ENCODE results near the gene KDM7A. TPM values are rescaled to one million over a fixed set of nuclear protein-coding genes. Genes with fewer than 3 reads are reported as not detected.

KDM7A gene
- total and polyA plus RNA-seq, 9 of the 15 experiments (the other 6 are each of a cell fraction or from before 2014, with no cell fraction given), result 0.90 to 8.4 (median 7.0) TPM

DNA sequence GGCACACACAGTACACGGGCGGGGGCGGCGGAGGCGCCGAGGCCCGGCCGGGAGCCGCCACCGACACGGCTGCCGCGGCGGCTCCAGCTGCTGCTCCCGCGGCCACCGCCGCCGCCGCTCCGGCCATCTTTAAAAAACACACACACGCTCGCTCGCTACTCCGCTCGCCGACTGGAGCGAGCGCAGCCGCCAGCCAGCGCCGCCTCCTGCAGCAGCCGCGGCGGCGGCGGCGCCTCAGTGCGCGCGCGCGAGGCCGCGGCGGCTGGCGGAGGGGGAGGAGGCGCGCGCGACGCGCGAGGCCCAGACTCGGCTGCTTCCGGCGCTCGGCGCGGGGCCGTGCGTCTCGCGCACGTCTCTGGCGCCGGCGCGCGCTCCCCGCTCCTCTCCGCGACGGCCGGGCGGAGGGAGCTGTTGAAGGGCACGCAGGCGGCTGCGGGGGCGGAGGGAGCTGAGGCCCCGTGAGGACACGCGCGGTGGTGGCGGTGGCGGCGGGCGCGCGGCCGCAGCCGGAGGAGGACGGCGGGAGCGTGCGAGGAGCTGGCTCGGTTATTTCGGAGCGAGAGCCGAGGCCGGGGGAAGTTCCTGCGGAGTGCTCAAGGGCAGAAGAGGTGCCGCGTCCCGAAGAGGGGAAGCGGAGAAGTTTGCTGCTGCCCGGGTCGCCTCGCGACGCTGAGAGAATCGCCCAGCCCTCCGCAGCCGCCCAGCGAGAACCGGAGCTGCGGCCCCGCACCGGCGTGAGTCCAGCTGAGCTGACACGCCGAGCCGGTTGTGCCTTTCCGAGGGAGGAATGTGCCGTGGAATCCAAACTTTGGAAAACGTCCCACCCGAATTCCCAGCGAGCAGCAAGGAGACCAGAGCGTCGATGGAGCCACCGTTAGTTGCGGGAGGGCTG lies at the start of gene KDM7A (continued):
- TF ChIP-seq FOXJ2 (tag; IDR thresholded peaks at IDR 0.05), result peak; percentile 67; the same call in 1 of the 2 replicates
- TF ChIP-seq TEAD2 (tag; IDR thresholded peaks at IDR 0.05), result no peak
- TF ChIP-seq NFRKB (IDR thresholded peaks at IDR 0.05; ENCODE audit: low read depth), result 0 out of 2 replicates have a peak, but pooled peaks have one; percentile 28
- no peak for TF ChIP-seq EP400 (IDR thresholded peaks at IDR 0.05)
- TF ChIP-seq ZNF583 (CRISPR knock-in tag; IDR thresholded peaks at IDR 0.05), result peak; percentile 83
- no peak; the same call in 1 of the 2 replicates for TF ChIP-seq CEBPG (CRISPR knock-in tag; IDR thresholded peaks at IDR 0.05)
- no peak for TF ChIP-seq CEBPG (tag; conservative IDR thresholded peaks at IDR 0.05 in 1 of 2, IDR thresholded peaks at IDR 0.05 in 1 of 2)
- TF ChIP-seq CHCHD3 (CRISPR knock-in tag; IDR thresholded peaks at IDR 0.05), result no peak
- no peak for TF ChIP-seq PRMT5 (CRISPR knock-in tag; IDR thresholded peaks at IDR 0.05)
- TF ChIP-seq, protein P1, sequence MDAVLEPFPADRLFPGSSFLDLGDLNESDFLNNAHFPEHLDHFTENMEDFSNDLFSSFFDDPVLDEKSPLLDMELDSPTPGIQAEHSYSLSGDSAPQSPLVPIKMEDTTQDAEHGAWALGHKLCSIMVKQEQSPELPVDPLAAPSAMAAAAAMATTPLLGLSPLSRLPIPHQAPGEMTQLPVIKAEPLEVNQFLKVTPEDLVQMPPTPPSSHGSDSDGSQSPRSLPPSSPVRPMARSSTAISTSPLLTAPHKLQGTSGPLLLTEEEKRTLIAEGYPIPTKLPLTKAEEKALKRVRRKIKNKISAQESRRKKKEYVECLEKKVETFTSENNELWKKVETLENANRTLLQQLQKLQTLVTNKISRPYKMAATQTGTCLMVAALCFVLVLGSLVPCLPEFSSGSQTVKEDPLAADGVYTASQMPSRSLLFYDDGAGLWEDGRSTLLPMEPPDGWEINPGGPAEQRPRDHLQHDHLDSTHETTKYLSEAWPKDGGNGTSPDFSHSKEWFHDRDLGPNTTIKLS (IDR thresholded peaks at IDR 0.05; ENCODE audit: borderline replicate concordance, low read depth), result peak; percentile 86
- TF ChIP-seq CBFB (CRISPR knock-in tag; IDR thresholded peaks at IDR 0.05), result peak; percentile 52; the same call in 1 of the 2 replicates
- TF ChIP-seq, protein P2, sequence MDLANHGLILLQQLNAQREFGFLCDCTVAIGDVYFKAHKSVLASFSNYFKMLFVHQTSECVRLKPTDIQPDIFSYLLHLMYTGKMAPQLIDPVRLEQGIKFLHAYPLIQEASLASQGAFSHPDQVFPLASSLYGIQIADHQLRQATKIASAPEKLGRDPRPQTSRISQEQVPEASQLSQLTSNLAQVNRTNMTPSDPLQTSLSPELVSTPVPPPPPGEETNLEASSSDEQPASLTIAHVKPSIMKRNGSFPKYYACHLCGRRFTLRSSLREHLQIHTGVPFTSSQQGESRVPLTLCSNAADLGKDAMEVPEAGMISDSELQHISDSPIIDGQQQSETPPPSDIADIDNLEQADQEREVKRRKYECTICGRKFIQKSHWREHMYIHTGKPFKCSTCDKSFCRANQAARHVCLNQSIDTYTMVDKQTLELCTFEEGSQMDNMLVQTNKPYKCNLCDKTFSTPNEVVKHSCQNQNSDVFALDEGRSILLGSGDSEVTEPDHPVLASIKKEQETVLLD (IDR thresholded peaks at IDR 0.05), result no peak
- TF ChIP-seq MYBL2 (IDR thresholded peaks at IDR 0.05; ENCODE audit: low read depth), result no peak
- 0 out of 2 replicates have a peak, but pooled peaks have one; percentile 23 for TF ChIP-seq MYBL2 (CRISPR knock-in tag; IDR thresholded peaks at IDR 0.05; ENCODE audit: borderline replicate concordance)
- no peak for TF ChIP-seq TCF7L2 (IDR thresholded peaks at IDR 0.05; ENCODE audit: low read depth, low read length)
- TF ChIP-seq NR2C1 (IDR thresholded peaks at IDR 0.05), result no peak
- TF ChIP-seq NR2C1 (tag; IDR thresholded peaks at IDR 0.05), result no peak
- TF ChIP-seq TCF7 (IDR thresholded peaks at IDR 0.05; ENCODE audit: borderline replicate concordance), result peak; percentile 52; the same call in 1 of the 2 replicates
- TF ChIP-seq, protein P3, sequence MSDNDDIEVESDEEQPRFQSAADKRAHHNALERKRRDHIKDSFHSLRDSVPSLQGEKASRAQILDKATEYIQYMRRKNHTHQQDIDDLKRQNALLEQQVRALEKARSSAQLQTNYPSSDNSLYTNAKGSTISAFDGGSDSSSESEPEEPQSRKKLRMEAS (CRISPR knock-in tag; IDR thresholded peaks at IDR 0.05), result peak; percentile 94
- peak; percentile 84 for TF ChIP-seq ZFX (CRISPR knock-in tag; IDR thresholded peaks at IDR 0.05)
- TF ChIP-seq, protein P4, sequence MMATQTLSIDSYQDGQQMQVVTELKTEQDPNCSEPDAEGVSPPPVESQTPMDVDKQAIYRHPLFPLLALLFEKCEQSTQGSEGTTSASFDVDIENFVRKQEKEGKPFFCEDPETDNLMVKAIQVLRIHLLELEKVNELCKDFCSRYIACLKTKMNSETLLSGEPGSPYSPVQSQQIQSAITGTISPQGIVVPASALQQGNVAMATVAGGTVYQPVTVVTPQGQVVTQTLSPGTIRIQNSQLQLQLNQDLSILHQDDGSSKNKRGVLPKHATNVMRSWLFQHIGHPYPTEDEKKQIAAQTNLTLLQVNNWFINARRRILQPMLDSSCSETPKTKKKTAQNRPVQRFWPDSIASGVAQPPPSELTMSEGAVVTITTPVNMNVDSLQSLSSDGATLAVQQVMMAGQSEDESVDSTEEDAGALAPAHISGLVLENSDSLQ (IDR thresholded peaks at IDR 0.05), result no peak
- TF ChIP-seq TCF3 (CRISPR knock-in tag; IDR thresholded peaks at IDR 0.05), result no peak; the same call in none of the 2 replicates
- peak; percentile 31 for TF ChIP-seq CHD1 (IDR thresholded peaks at IDR 0.05; ENCODE audit: low read length)
- peak; percentile 52 for TF ChIP-seq TBP (optimal IDR thresholded peaks at IDR 0.05; ENCODE audit: low read depth, low read length)
- TF ChIP-seq ETV5 (CRISPR knock-in tag; IDR thresholded peaks at IDR 0.05; ENCODE audit: low read depth), result peak; percentile 63
- TF ChIP-seq RHOXF2B (CRISPR knock-in tag; conservative IDR thresholded peaks at IDR 0.05), result no peak

Data from K562 (cell line).